Measurements from ENCODE around the gene IZUMO4.

The IZUMO4 gene

DNA sequence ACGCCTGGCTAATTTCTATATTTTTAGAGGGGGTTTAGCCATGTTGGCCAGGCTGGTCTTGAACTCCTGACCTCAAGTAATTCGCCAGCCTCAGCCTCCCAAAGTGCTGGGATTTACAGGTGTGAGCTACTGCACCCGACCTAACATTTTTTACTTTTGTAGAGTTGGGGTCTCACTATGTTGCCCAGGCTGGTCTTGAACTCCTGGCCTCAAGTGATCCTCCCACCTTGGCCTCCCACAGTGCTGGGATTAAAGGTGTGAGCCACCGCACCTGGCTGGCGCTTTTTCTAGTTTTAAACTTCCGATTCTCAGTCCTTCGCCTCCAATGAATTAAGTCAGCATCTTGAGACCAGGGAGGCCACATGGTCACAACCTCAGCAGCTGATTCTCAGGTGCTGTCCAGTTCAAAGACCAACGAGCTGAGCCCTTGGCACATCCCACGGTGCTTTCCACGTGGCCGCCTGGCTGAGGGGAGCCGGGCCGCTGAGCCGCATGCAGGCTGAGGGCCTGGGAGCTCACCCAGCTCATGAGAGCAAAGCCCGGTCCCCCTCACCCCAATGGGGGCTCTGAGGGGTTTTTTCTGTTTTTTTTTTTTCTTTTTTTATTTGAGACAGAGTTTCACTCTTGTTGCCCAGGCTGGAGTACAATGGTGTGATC is 45.6 kb downstream of the IZUMO4 start:
- DNase-seq = no peak

DNA sequence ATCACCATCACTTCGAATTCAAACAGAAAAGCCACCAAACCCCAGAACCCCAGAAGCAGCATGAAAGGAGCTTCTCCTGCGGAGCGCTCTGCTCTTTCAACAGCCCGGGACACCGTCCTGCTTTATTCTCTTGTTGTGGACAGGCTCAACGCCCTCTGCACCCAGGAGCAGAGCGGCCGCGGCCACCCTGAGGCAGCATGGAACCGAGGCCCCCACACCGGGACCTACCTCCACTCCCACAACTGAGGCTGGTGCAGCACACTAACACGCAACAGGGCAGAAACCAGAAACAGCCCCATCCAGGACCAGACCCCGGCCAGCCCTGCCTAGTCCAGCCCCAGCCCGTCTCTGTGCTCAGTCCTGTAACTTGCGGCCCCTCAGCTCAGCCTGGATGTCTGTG is 47.5 kb downstream of the IZUMO4 start:
- DNase-seq = no peak

DNA sequence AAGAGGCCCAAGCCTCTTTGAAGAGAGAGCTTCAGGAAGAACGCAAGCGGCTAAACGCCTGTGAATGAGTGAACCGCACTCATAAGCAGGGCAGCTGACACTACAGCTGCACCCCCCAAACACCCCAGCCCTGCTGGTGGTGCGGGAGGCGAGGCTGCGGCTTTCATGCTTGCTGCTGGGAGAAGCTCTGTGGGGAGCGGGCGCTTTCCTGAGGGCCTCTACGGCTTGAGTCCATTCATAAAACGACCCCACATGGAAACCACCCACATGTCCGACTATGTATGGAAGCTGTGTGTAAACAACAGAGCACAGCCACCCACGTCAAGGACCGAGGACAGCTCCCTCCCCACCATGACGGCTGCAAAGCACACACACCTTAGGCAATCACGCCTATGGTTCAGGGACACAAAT is 49.1 kb downstream of the IZUMO4 start:
- DNase-seq = peak in 14 of 56 donors; percentile 2 to 58 (median 16)

DNA sequence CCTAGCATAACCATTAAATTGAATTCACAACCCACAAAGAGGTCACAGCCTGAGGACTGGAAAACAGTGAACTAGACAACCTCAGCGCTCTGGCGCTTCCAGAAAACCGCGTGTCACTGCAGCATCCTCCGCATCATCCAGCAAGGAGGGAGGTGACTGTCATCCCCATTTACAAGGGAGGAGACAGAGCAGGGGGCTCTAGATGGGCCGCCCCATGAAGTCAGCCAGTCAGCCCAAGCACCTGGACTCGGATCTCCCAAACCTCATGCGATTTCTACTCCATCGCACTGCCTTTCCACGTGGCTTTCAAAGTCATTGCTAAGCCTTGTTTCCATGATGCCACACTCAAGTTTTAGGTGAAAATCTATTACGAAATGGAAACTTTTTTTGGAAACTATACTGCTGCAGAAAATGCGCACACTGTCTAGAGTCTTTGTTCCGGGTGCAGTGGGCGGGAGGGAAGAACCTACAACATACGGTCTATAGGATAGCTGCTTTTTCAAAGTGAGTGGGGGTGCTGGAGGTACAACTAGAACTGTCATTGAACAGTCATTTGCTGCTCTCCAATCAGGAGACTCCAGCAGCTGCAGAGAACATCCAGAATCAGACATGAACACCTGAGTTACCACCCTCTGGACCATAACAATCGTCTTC is 51.9 kb downstream of the IZUMO4 start:
- no peak for DNase-seq
